Heart right ventricle (tissue), 16 donors: ENCODE data around the gene ROM1. TPM values are rescaled to one million over a fixed set of nuclear protein-coding genes. Genes with fewer than 3 reads are reported as not detected.

Source experiments
- ATAC-seq, 8 donors: fragments of 200-7000 bp; cut with Tn5 transposase; one replicate each; pipeline ENCODE4 v1.9.1; 2020; ENCODE audit warnings: mild to moderate bottlenecking in 8 of 8, moderate library complexity in 8 of 8, moderate number of reproducible peaks in 1 of 8
- DNase-seq, 2 donors: peaks; one replicate each; pipeline ENCODE4 v3.0.0-alpha.2; 2020
- H3K27ac ChIP-seq, 10 donors: fragments of 200-600 bp; sonication (generic) in 2 of 10; one replicate each; pipeline versions ENCODE4 v1.5.0 to v1.8.0; 2020 to 2022; ENCODE audit warnings: mild to moderate bottlenecking in 3 of 10
- H3K27me3 ChIP-seq, 7 donors: fragments of 200-600 bp; one replicate each; pipeline ENCODE4 v1.8.0; 2021 to 2022; ENCODE audit warnings: mild to moderate bottlenecking in 2 of 7
- H3K36me3 ChIP-seq, 9 donors: fragments of 200-600 bp; sonication (generic) in 1 of 9; one replicate each; pipeline versions ENCODE4 v1.5.0 to v1.8.0; 2020 to 2022; ENCODE audit warnings: mild to moderate bottlenecking in 2 of 9
- H3K4me1 ChIP-seq, 9 donors: fragments of 200-600 bp; sonication (generic) in 1 of 9; one replicate each; pipeline versions ENCODE4 v1.5.0 to v1.8.0; 2020 to 2022; ENCODE audit warnings: mild to moderate bottlenecking in 4 of 9
- H3K4me3 ChIP-seq, 10 donors: fragments of 200-600 bp; sonication (generic) in 2 of 10; one replicate each; pipeline versions ENCODE4 v1.5.0 to v1.8.0; 2020 to 2022; ENCODE audit warnings: mild to moderate bottlenecking in 7 of 10, moderate library complexity in 2 of 10
- H3K9me3 ChIP-seq, 11 donors: fragments of 200-600 bp in 10 of 11; sonication (generic) in 2 of 11; one replicate each; pipeline versions ENCODE4 v1.5.0 to v1.8.0; 2013 to 2022; ENCODE audit warnings: mild to moderate bottlenecking in 2 of 11, control low read depth in 1 of 11, moderate library complexity in 1 of 11
- WGBS, 2 donors: extraction: QIAGEN DNeasy Blood & Tissue Kit; methylation state at CpG; one replicate each; pipeline ENCODE4 v1.1.7; 2013; ENCODE audit warnings: inconsistent platforms in 1 of 2; 5-methylcytosine and 5-hydroxymethylcytosine counted together
- intact Hi-C, 10 donors: fragments of 100-400 bp; cut with DNase I; formaldehyde crosslinking; loops; one replicate each; pipeline versions ENCODE4 v1.11.1 to v1.14.2; 2022
- polyA plus RNA-seq, 2 donors: library from polyadenylated mRNA; stranded (reverse); fragments of 200-250 nt; gene quantifications; one replicate each; pipeline ENCODE4 v1.2.3, GENCODE V29; 2013
- total RNA-seq, 10 donors: library from RNA; stranded (reverse); fragmentation: NEBNext Ultra II Directional in 3 of 10; extraction: Animal tissue kit (Norgen Biotek cat#: 25700) in 3 of 10; gene quantifications; one replicate each; pipeline versions ENCODE4 v1.2.1 to v1.2.4, GENCODE V29; 2021 to 2023
- TF ChIP-seq, protein P1 (sequence below), 9 donors: fragments of 200-600 bp; sonication (generic) in 2 of 9; IDR thresholded peaks; one replicate each; pipeline versions ENCODE4 v1.5.0 to v1.8.0; 2021 to 2022; ENCODE audit warnings: antibody characterized with exemption in 9 of 9, mild to moderate bottlenecking in 5 of 9, moderate library complexity in 1 of 9
- donor health status: Arrhythmogenic right ventricular cardiomyopathy.
- donor health status: ischemic (EF 13 %, LVEDD 7.1; RV severe dilation, severe dysfunction).
- donor health status: healthy with polysubstance abuse.
- donor health status: DM: no; HTN: yes; CAD: no.
- donor health status: DM: no; HTN: no; CAD: no.
- donor health status: ischemic (EF 25% LVEDD 6.9; RV normal size, moderate dysfunction).
- donor health status: ischemic (EF 25% LVEDD 5.7; RV mildly dilated, moderate dysfunction).
- donor health status: healthy.
- donor health status: DM: yes; HTN: yes; CAD: no.
- donor health status: Ischemic cardiomyopathy.
- donor health status: ischemic (EF 35%, LVEDD 5.7; RV mildly dilated, moderate dysfunction).
- donor health status: nonischemic (EF 11% LVEDD 7.7; RV severe dilation, severe dysfunction).
- donor health status: DM: yes; HTN: yes; CAD: no.
- donor health status: PGD.
- donor health status: ischemic (EF 29% LVEDD 5.4; RV normal size, mild dysfunction).
- donor health status: nonischemic (EF 23%, LVEDD 6.1; RV moderate dilation, normal function).

The ROM1 gene
- total and polyA plus RNA-seq, 12 donors = 0.81 to 6.6 (median 2.0) TPM

DNA sequence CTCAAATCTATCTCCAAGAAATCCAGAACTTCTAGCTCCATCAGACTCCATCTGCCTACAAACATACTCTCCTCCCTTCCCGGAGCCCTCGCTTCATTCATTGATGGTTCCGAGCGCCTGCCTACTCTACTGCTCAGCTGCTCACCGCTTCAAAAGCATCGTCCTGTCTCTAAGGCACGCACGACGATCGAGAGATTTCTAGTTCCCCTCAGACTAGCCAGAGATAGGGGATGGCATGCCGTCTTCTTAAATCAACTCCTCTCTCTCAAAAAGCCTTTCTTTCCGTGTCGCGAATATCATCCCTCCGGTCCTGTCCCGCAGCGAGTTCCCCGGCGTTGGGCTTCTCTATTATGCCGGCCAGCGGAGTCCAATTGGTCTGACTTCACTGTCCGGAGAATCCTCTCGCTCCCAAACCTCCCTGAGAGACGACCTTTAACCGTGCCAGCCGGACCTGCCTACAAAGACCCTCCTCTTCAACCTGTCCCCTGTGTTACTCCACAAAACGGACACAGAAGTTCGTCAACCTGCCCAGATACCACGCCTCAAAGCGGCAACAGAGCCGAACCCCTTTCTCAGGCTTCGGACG, 40.0 kb upstream of the ROM1 start:
- TF ChIP-seq, protein P1, sequence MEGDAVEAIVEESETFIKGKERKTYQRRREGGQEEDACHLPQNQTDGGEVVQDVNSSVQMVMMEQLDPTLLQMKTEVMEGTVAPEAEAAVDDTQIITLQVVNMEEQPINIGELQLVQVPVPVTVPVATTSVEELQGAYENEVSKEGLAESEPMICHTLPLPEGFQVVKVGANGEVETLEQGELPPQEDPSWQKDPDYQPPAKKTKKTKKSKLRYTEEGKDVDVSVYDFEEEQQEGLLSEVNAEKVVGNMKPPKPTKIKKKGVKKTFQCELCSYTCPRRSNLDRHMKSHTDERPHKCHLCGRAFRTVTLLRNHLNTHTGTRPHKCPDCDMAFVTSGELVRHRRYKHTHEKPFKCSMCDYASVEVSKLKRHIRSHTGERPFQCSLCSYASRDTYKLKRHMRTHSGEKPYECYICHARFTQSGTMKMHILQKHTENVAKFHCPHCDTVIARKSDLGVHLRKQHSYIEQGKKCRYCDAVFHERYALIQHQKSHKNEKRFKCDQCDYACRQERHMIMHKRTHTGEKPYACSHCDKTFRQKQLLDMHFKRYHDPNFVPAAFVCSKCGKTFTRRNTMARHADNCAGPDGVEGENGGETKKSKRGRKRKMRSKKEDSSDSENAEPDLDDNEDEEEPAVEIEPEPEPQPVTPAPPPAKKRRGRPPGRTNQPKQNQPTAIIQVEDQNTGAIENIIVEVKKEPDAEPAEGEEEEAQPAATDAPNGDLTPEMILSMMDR (IDR thresholded peaks at IDR 0.05) = no peak
- 0 to 1% methylated on average over 33 of the region's 33 CpGs for WGBS, 2 donors

DNA sequence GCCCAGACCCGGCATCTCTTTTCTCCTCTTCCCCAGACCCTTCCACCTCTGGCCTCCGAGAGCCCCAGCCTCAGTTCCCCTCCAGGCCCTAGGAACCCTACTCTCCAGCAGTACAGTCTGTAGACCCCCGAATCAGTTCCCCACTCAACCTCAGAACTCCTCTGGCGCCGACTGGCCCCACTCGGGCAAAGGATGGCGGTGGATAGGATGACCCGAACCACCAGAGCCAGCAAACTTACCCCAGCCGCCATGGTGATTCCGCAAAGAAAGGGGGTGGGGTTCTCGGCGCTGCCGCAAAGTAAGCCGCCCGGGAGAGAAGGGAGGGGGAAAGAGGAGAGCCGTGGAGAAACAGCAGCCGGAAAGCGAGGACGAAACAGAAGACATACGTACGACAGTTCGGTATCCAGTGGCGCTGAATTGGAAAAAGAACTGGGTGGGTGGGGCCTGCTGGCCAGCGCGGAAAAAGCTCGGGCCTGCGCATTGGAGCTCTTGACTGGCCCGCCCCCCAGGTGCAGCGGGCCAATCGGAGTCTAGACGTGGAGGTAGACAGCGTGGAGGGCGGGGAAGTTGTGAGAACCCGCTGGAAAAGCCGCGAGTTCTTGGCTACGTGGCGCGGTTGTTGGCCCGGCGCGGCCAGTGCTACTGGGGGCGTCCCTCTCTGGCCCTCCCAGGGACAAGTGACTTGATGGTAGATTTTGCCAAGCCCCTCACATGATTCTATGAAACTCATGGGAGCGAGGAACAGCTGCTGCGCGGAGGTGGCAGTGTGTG, 39.3 kb upstream of the ROM1 start, which contains the start of gene EEF1G:
Gene EEF1G, minus strand, starts transcription at position 300 of the 771 bp plus-strand sequence. Its CDS starts 49 bp downstream, at position 251.
- Histone ChIP-seq H3K4me3 (peak within 1 kb of the TSS; percentile 71 to 95 (median 85)), H3K27me3 (no peaks in the 10 kb centered on the region), H3K36me3 (peaks cover 0 to 72% (median 27%) of the 10 kb centered on the region in 9 donors), H3K4me1 (peaks cover 11 to 79% (median 54%) of the 10 kb centered on the region in 9 donors), H3K9me3 (no peaks in the 10 kb centered on the region), H3K27ac (peak within 1 kb of the TSS; percentile 81 to 98 (median 92))
- TF ChIP-seq, protein P1 (IDR thresholded peaks at IDR 0.05) = no peak
- DNase-seq (peak; percentile 97 to 100), ATAC-seq (peak; percentile 95 to 97 (median 96))
- 0% methylated on average over 46 of the region's 46 CpGs for WGBS, 2 donors
- intact Hi-C loops = loop anchor here in 2 of 10 donors (2.0 to 10.0 kb wide), 2 partner anchors 17 to 281 kb away; partner anchors contain the start of gene TUT1 (in 1 of the 2)

More for the DNA sequence above, 40.0 kb upstream of the ROM1 start:
- Histone ChIP-seq H3K4me1 (peaks cover 11 to 74% (median 54%) of the 10 kb centered on the region in 9 donors), H3K36me3 (peaks cover 0 to 72% (median 33%) of the 10 kb centered on the region in 9 donors), H3K27me3 (no peaks in the 10 kb centered on the region), H3K4me3 (peak overlapping the region; percentile 71 to 95 (median 85)), H3K27ac (peak overlapping the region; percentile 54 to 98 (median 85)), H3K9me3 (no peaks in the 10 kb centered on the region)
- ATAC-seq = peak in 1 of 8 donors; percentile 1
- intact Hi-C loops = loop anchor here in 1 of 10 donors (10.0 kb wide), 1 partner anchor 282 kb away; no protein-coding TSS in a partner anchor
- no peak for DNase-seq

DNA sequence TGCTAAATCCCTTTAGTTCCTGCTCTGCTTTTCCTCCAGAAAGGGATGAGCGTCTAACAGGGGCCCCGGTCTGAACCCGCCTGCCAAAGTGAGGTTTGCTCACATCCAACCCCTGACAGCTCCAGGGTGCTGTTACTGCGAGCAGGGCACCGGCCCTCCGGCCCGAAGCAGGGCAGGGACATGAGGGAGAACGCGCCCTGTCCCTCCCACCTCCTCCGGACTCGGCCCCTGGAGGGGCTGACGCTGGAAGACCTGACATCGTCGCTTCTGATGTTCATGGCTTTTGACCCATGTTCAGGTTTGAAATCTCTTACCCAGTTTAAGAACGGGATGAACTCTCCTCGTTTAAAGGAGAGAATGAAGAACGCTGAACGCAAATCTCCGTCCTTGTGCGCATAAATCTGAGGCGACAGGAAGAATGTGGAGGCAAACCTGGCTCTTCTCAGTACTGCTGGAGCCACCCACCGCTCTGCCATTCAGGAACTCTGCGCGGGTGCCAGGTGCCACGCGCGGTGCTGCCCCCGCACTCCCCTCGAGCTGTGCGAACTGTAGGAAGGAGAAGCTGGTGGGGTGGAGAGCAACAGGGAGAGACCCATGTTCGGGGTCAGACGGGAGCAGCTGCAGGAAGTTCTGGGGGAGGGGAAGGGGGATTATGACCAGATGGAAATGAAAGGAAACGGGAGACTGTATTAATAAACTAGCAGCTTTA, 38.5 kb upstream of the ROM1 start:
- TF ChIP-seq, protein P1 (IDR thresholded peaks at IDR 0.05) = no peak
- intact Hi-C loops = loop anchor here in 2 of 10 donors (2.0 to 10.0 kb wide), 2 partner anchors 16 to 280 kb away; partner anchors contain the start of gene TUT1 (in 1 of the 2)
- no peaks in the 10 kb centered on the region for H3K27me3 ChIP-seq
- H3K4me3 ChIP-seq = peak overlapping the region; percentile 52 to 95 (median 78)
- H3K9me3 ChIP-seq = no peaks in the 10 kb centered on the region
- peaks cover 11 to 73% (median 54%) of the 10 kb centered on the region in 9 donors for H3K4me1 ChIP-seq
- DNase-seq = peak; percentile 36 to 53
- WGBS, 2 donors = 1% methylated on average over 33 of the region's 33 CpGs
- peak overlapping the region; percentile 81 to 98 (median 92) for H3K27ac ChIP-seq
- ATAC-seq = peak; percentile 3 to 38 (median 23)
- peaks cover 0 to 72% (median 22%) of the 10 kb centered on the region in 9 donors for H3K36me3 ChIP-seq
